Epithelial cell of alveolus of lung (primary cell): ENCODE results near the gene SMAGP. TPM values are rescaled to one million over a fixed set of nuclear protein-coding genes. Genes with fewer than 3 reads are reported as not detected.

Source experiments
- total RNA-seq: library from RNA; depleted of rRNA; stranded (reverse); fragments of >200 nt; gene quantifications from 2 replicates; pipeline ENCODE4 v1.2.1, GENCODE V29; 2015

SMAGP gene
- total RNA-seq, result 6.6 and 26.0 TPM in 2 replicates

GRCh38 chr12:51270067-51270950 is at the start of gene SMAGP:
SMAGP (minus strand) TSS chr12:51270415; CDS start chr12:51269278, 1,137 bp downstream.

GRCh38 chr12:51238510-51239334 is 31.5 kb downstream of the SMAGP start, which contains the start of gene DAZAP2:
DAZAP2 (plus strand) TSS chr12:51238826; CDS start chr12:51238908, 82 bp downstream.

GRCh38 chr12:51217968-51218606 is 52.1 kb downstream of the SMAGP start, which contains the start of gene POU6F1:
POU6F1 (minus strand) TSS chr12:51218062; CDS start chr12:51206836, 11,226 bp downstream.

Other genes with a start within 250 kb of the SMAGP start
- 20.4 and 29.5 TPM in 2 replicates for gene SLC11A2, start 244.0 kb downstream of the SMAGP start, total RNA-seq
- 26.5 and 125 TPM in 2 replicates for gene LETMD1, start 222.1 kb downstream of the SMAGP start, total RNA-seq
- 17.9 and 19.1 TPM in 2 replicates for gene CSRNP2, start 186.8 kb downstream of the SMAGP start, total RNA-seq
- 9.4 and 12.1 TPM in 2 replicates for gene TFCP2, start 97.3 kb downstream of the SMAGP start, total RNA-seq
- 2.6 and 7.0 TPM in 2 replicates for gene POU6F1, start 52.4 kb downstream of the SMAGP start, total RNA-seq
- gene DAZAP2, start 31.6 kb downstream of the SMAGP start, total RNA-seq, result 231 and 257 TPM in 2 replicates
- gene BIN2, start 53.8 kb upstream of the SMAGP start, total RNA-seq, result not detected in 2 replicates
- gene CELA1, start 76.3 kb upstream of the SMAGP start, total RNA-seq, result not detected in 2 replicates
- 3.5 and 49.0 TPM in 2 replicates for gene GALNT6, start 121.0 kb upstream of the SMAGP start, total RNA-seq
- gene SLC4A8, start 154.4 kb upstream of the SMAGP start, total RNA-seq, result 1.9 and 3.4 TPM in 2 replicates